PC-9 (cell line): ENCODE measurements around the gene HGF. TPM values are rescaled to one million over a fixed set of nuclear protein-coding genes. Genes with fewer than 3 reads are reported as not detected.
A peak's percentile ranks its signal among the peaks of the same experiment; 100 is the strongest.

ENCODE experiments used
- BruUV-seq: library from RNA; stranded (reverse); fragments of 400-500 nt; replicated peaks from 2 replicates; lab custom pipeline; 2021; lab: Mats Ljungman, UMichigan
- CTCF ChIA-PET: fragments of 300-600 bp; sonication (Branson Sonifier 250); formaldehyde crosslinking; loops from one replicate; lab custom pipeline; 2022; ENCODE audit warnings: antibody characterized with exemption; lab: Charles Lee
- POLR2A ChIA-PET: fragments of 300-600 bp; sonication (Branson Sonifier 250); formaldehyde crosslinking; loops from one replicate; lab custom pipeline; 2022; ENCODE audit warnings: antibody characterized with exemption; ENCODE audit not compliant: unreplicated experiment; lab: Charles Lee
- DNase-seq, 2 experiments: peaks; one replicate each; pipeline versions ENCODE4 v3.0.0 to v3.0.0-alpha.2; 2015 to 2022; ENCODE audit warnings: mixed read lengths in 1 of 2
- H2AFZ ChIP-seq: fragments of 200-600 bp; sonication (generic); 2 replicates; pipeline ENCODE4 v1.8.1; 2017; ENCODE audit warnings: antibody characterized with exemption
- H3F3A ChIP-seq: fragments of 200-600 bp; sonication (generic); 2 replicates; pipeline ENCODE4 v1.8.1; 2017; ENCODE audit warnings: antibody characterized with exemption, mild to moderate bottlenecking, low read depth; ENCODE audit not compliant: insufficient read depth
- H3K27ac ChIP-seq: fragments of 200-600 bp; sonication (generic); 2 replicates; pipeline ENCODE4 v1.6.1; 2016; ENCODE audit warnings: mixed run types
- H3K27me3 ChIP-seq: fragments of 200-600 bp; sonication (generic); 2 replicates; pipeline ENCODE4 v1.6.1; 2016; ENCODE audit warnings: low read depth, mixed run types; ENCODE audit not compliant: insufficient read depth
- H3K36me3 ChIP-seq: fragments of 200-600 bp; sonication (generic); 2 replicates; pipeline ENCODE4 v1.6.1; 2016; ENCODE audit warnings: low read depth, mixed run types
- H3K4me1 ChIP-seq: fragments of 200-600 bp; sonication (generic); replicated peaks from 2 replicates; pipeline ENCODE4 v1.6.1; 2016; ENCODE audit warnings: mixed run types; ENCODE audit not compliant: insufficient read depth
- H3K4me2 ChIP-seq: fragments of 200-600 bp; sonication (generic); 2 replicates; pipeline ENCODE4 v1.6.1; 2017; ENCODE audit warnings: mixed run types
- H3K4me3 ChIP-seq: fragments of 200-600 bp; sonication (generic); 2 replicates; pipeline ENCODE4 v1.6.1; 2016; ENCODE audit warnings: mixed run types
- H3K79me2 ChIP-seq: fragments of 200-600 bp; sonication (generic); 2 replicates; pipeline ENCODE4 v1.6.1; 2017; ENCODE audit warnings: low read depth, mixed run types
- H3K9me2 ChIP-seq: fragments of 200-600 bp; sonication (generic); 2 replicates; pipeline ENCODE4 v1.8.1; 2017; ENCODE audit warnings: mild to moderate bottlenecking; ENCODE audit not compliant: insufficient read depth
- H3K9me3 ChIP-seq: fragments of 200-600 bp; sonication (generic); 2 replicates; pipeline ENCODE4 v1.8.1; 2016; ENCODE audit warnings: low read depth; ENCODE audit not compliant: insufficient read depth
- H4K20me1 ChIP-seq: fragments of 200-600 bp; sonication (generic); 2 replicates; pipeline ENCODE4 v1.8.1; 2017; ENCODE audit not compliant: insufficient read depth
- EZH2 ChIP-seq: fragments of 200-600 bp; sonication (generic); IDR thresholded peaks from 2 replicates; pipeline ENCODE4 v1.8.0; 2017; ENCODE audit warnings: antibody characterized with exemption, low read depth
- intact Hi-C: fragments of 100-400 bp; cut with micrococcal nuclease; formaldehyde crosslinking; loops from one replicate; pipeline ENCODE4 v1.10.0; 2022; ENCODE audit not compliant: unreplicated experiment
- total RNA-seq: library from RNA; stranded (reverse); gene quantifications from 2 replicates; pipeline ENCODE4 v1.2.3, GENCODE V29; 2021
- TF ChIP-seq, protein P1 (sequence below): fragments of 200-600 bp; sonication (generic); conservative IDR thresholded peaks from 2 replicates; pipeline ENCODE4 v1.6.1; 2017; ENCODE audit warnings: mixed run types, antibody characterized with exemption, mild to moderate bottlenecking, moderate library complexity

The HGF gene
- total RNA-seq, 1 experiment from 2014 or later = not detected

GRCh38 chr7:81743665-81744064 lies 26.2 kb downstream of the HGF start:
- Histone ChIP-seq H3K27me3 (no peaks in the 10 kb centered on the region), H2AFZ (peak overlapping the region; percentile 55; the same call in 1 of the 2 replicates), H3K4me3 (no peak overlapping the region), H4K20me1 (no peaks in the 10 kb centered on the region), H3K4me2 (no peak overlapping the region), H3K36me3 (no peaks in the 10 kb centered on the region), H3K27ac (no peak overlapping the region), H3K79me2 (no peaks in the 10 kb centered on the region), H3K4me1 (no peaks in the 10 kb centered on the region), H3K9me3 (no peaks in the 10 kb centered on the region), H3K9me2 (no peaks in the 10 kb centered on the region), H3F3A (no peaks in the 10 kb centered on the region; the same call in 1 of the 2 replicates)
- no peak for DNase-seq
- TF ChIP-seq, protein P1, sequence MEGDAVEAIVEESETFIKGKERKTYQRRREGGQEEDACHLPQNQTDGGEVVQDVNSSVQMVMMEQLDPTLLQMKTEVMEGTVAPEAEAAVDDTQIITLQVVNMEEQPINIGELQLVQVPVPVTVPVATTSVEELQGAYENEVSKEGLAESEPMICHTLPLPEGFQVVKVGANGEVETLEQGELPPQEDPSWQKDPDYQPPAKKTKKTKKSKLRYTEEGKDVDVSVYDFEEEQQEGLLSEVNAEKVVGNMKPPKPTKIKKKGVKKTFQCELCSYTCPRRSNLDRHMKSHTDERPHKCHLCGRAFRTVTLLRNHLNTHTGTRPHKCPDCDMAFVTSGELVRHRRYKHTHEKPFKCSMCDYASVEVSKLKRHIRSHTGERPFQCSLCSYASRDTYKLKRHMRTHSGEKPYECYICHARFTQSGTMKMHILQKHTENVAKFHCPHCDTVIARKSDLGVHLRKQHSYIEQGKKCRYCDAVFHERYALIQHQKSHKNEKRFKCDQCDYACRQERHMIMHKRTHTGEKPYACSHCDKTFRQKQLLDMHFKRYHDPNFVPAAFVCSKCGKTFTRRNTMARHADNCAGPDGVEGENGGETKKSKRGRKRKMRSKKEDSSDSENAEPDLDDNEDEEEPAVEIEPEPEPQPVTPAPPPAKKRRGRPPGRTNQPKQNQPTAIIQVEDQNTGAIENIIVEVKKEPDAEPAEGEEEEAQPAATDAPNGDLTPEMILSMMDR = no peak
- TF ChIP-seq EZH2 = no peak
- ChIA-PET POLR2A (no interaction called here), CTCF (no interaction called here)
- no TSS peak for BruUV-seq
- intact Hi-C loops = no loop called here

GRCh38 chr7:81743201-81743600 lies 26.6 kb downstream of the HGF start:
- BruUV-seq = no TSS peak
- DNase-seq = no peak
- H3K27ac ChIP-seq = no peak overlapping the region
- POLR2A ChIA-PET = no interaction called here
- no peaks in the 10 kb centered on the region for H3K9me2 ChIP-seq
- H3K4me1 ChIP-seq = no peaks in the 10 kb centered on the region
- no peaks in the 10 kb centered on the region for H3F3A ChIP-seq
- H3K4me2 ChIP-seq = no peak overlapping the region
- TF ChIP-seq, protein P1 = no peak
- TF ChIP-seq EZH2 = no peak
- H3K27me3 ChIP-seq = no peaks in the 10 kb centered on the region
- no peaks in the 10 kb centered on the region for H3K36me3 ChIP-seq
- H3K79me2 ChIP-seq = no peaks in the 10 kb centered on the region
- peak overlapping the region; percentile 55; the same call in 1 of the 2 replicates for H2AFZ ChIP-seq
- H4K20me1 ChIP-seq = no peaks in the 10 kb centered on the region
- no peaks in the 10 kb centered on the region for H3K9me3 ChIP-seq
- CTCF ChIA-PET = no interaction called here
- no peak overlapping the region for H3K4me3 ChIP-seq
- intact Hi-C loops = no loop called here

- Histone ChIP-seq H3K27ac (no peak overlapping the region), H3K9me3 (no peaks in the 10 kb centered on the region), H3K27me3 (no peaks in the 10 kb centered on the region), H3K9me2 (no peaks in the 10 kb centered on the region), H4K20me1 (no peaks in the 10 kb centered on the region), H3K4me2 (no peak overlapping the region), H3K79me2 (no peaks in the 10 kb centered on the region), H2AFZ (no peak overlapping the region), H3K36me3 (no peaks in the 10 kb centered on the region), H3K4me3 (no peak overlapping the region), H3K4me1 (no peaks in the 10 kb centered on the region), H3F3A (no peaks in the 10 kb centered on the region)
- ChIA-PET CTCF (no interaction called here), POLR2A (no interaction called here)
- intact Hi-C loops = no loop called here
- TF ChIP-seq, protein P1 = no peak
- TF ChIP-seq EZH2 = no peak
- DNase-seq = no peak
- BruUV-seq = no TSS peak
These were observed 29.4 kb downstream of the HGF start for GRCh38 chr7:81740403-81740802.
